ENCODE results near the gene ZCCHC14. TPM values are rescaled to one million over a fixed set of nuclear protein-coding genes. Genes with fewer than 3 reads are reported as not detected.

The ZCCHC14 gene
- total and polyA plus RNA-seq, 2 of the 8 experiments (the other 6 are each of a cell fraction or from before 2014, with no cell fraction given), result 8.2 to 28.2 TPM

DNA sequence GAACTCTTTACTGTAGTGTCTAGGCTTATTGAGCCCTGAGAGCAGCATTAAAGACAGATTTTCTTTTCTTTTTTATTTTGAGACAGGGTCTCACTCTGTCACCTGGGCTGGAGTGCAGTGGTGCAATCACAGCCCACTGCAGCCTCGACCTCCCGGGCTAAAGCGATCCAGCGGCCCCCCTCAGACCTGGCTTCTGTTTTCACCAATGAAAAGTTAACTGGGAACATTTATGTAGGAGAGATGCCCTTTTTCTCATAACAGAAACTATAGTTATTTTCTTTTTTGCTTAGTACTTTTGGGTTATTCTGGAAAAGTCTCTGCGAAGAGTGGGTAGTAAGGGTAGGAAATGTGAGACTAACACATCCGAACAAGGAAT is 99.2 kb downstream of the ZCCHC14 start (continued):
- TF ChIP-seq, protein P1, sequence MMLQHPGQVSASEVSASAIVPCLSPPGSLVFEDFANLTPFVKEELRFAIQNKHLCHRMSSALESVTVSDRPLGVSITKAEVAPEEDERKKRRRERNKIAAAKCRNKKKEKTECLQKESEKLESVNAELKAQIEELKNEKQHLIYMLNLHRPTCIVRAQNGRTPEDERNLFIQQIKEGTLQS (IDR thresholded peaks at IDR 0.05; ENCODE audit: insufficient read depth, low read depth, low read length), result no peak
- TF ChIP-seq SIX5 (IDR thresholded peaks at IDR 0.05; ENCODE audit: low read depth, low read length), result no peak
- TF ChIP-seq, protein P2, sequence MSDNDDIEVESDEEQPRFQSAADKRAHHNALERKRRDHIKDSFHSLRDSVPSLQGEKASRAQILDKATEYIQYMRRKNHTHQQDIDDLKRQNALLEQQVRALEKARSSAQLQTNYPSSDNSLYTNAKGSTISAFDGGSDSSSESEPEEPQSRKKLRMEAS (IDR thresholded peaks at IDR 0.05), result no peak
- TF ChIP-seq CBX8 (IDR thresholded peaks at IDR 0.05; ENCODE audit: borderline replicate concordance, low read depth, low read length), result no peak
